Lower leg skin (tissue), 4 donors: Measurements from ENCODE around the gene LRRC27. TPM values are rescaled to one million over a fixed set of nuclear protein-coding genes. Genes with fewer than 3 reads are reported as not detected.

ENCODE experiments used
- DNase-seq, 2 donors: peaks; one replicate each; pipeline ENCODE4 v3.0.0-alpha.2; 2019; ENCODE audit warnings: low spot score in 2 of 2
- H3K4me3 ChIP-seq: fragments of 200-600 bp; sonication (generic); 2 replicates; pipeline ENCODE4 v1.5.1; 2017; ENCODE audit warnings: mild to moderate bottlenecking, low read depth; ENCODE audit not compliant: poor library complexity, severe bottlenecking
- CTCF ChIP-seq, 3 donors: fragments of 450-650 bp; IDR thresholded peaks; one replicate each; pipeline ENCODE4 v1.5.1; 2016; ENCODE audit warnings: antibody characterized with exemption in 3 of 3, mild to moderate bottlenecking in 3 of 3, moderate library complexity in 2 of 3
- POLR2A ChIP-seq, 2 donors: fragments of 450-650 bp; IDR thresholded peaks; one replicate each; pipeline ENCODE4 v1.6.1; 2016 to 2017; ENCODE audit warnings: antibody characterized with exemption in 2 of 2, mild to moderate bottlenecking in 1 of 2, moderate library complexity in 1 of 2
- WGBS, 2 donors: methylation state at CpG; one replicate each; pipeline ENCODE4 v1.1.5; 2018; 5-methylcytosine and 5-hydroxymethylcytosine counted together
- intact Hi-C: fragments of 100-400 bp; cut with DNase I; formaldehyde crosslinking; loops from one replicate; pipeline ENCODE4 v1.15.0; 2023; ENCODE audit warnings: low total_unique reads
- total RNA-seq, 4 donors: library from RNA; depleted of rRNA; stranded (reverse); fragments of >200 nt; gene quantifications; one replicate each; pipeline ENCODE4 v1.1.0, GENCODE V29; 2016

Gene LRRC27
- total RNA-seq, 4 donors from 2014 or later: 3.1 to 11.3 (median 8.5) TPM

- 82 to 93% methylated on average over 14 to 20 of the region's 25 CpGs for WGBS, 2 donors
- TF ChIP-seq CTCF (IDR thresholded peaks at IDR 0.05) (no peak), POLR2A (IDR thresholded peaks at IDR 0.05) (no peak)
- no peak for DNase-seq
- intact Hi-C loops: no loop called here
- H3K4me3 ChIP-seq: no peak overlapping the region
These were observed 71.6 kb downstream of the LRRC27 start for GRCh38 chr10:132403511-132404168.

- DNase-seq: no peak
- TF ChIP-seq POLR2A (IDR thresholded peaks at IDR 0.05) (no peak), CTCF (IDR thresholded peaks at IDR 0.05) (no peak)
- 84% methylated on average over 17 to 29 of the region's 32 CpGs for WGBS, 2 donors
- no peak overlapping the region for H3K4me3 ChIP-seq
- intact Hi-C loops: no loop called here
These were observed 72.3 kb downstream of the LRRC27 start for GRCh38 chr10:132404169-132404880.

GRCh38 chr10:132404911-132405462, 73.0 kb downstream of the LRRC27 start:
- 92 to 94% methylated on average over 39 to 47 of the region's 54 CpGs for WGBS, 2 donors
- no peak for DNase-seq
- TF ChIP-seq CTCF (IDR thresholded peaks at IDR 0.05) (no peak), POLR2A (IDR thresholded peaks at IDR 0.05) (no peak)
- H3K4me3 ChIP-seq: no peak overlapping the region
- intact Hi-C loops: no loop called here

GRCh38 chr10:132405463-132405991, 73.5 kb downstream of the LRRC27 start:
- H3K4me3 ChIP-seq: no peak overlapping the region
- 94 to 96% methylated on average over 52 to 53 of the region's 53 CpGs for WGBS, 2 donors
- DNase-seq: no peak
- intact Hi-C loops: no loop called here
- TF ChIP-seq CTCF (IDR thresholded peaks at IDR 0.05): no peak
- no peak for TF ChIP-seq POLR2A (IDR thresholded peaks at IDR 0.05)

GRCh38 chr10:132406181-132406580, 74.2 kb downstream of the LRRC27 start:
- no peak for DNase-seq
- intact Hi-C loops: no loop called here
- no peak overlapping the region for H3K4me3 ChIP-seq
- WGBS, 2 donors: 87 to 93% methylated on average over 16 to 17 of the region's 17 CpGs
- TF ChIP-seq POLR2A (IDR thresholded peaks at IDR 0.05) (no peak), CTCF (IDR thresholded peaks at IDR 0.05) (no peak)
